ENCODE data around the gene LTBP1. TPM values are rescaled to one million over a fixed set of nuclear protein-coding genes. Genes with fewer than 3 reads are reported as not detected.

The LTBP1 gene
- total RNA-seq, 2 donors from 2014 or later: 2.2 to 33.8 TPM

- H3K4me1 Mint-ChIP-seq: no peaks in the 10 kb centered on the region
- no peak for ATAC-seq
- H3K4me3 Mint-ChIP-seq: no peak overlapping the region
- H3K27ac Mint-ChIP-seq: no peak overlapping the region
- DNase-seq: no peak
- no peaks in the 10 kb centered on the region for H3K9me3 ChIP-seq (ENCODE audit: control insufficient read depth, low read length, poor library complexity, severe bottlenecking)
- peaks cover 23% of the 10 kb centered on the region for H3K27me3 Mint-ChIP-seq
- no peaks in the 10 kb centered on the region for H3K36me3 Mint-ChIP-seq (ENCODE audit: low read depth)
Observed at GRCh38 chr2:33011941-33012340, 65.2 kb downstream of the LTBP1 start.

GRCh38 chr2:33013684-33014110 is 66.9 kb downstream of the LTBP1 start:
- Mint-ChIP-seq H3K4me3 (no peak overlapping the region), H3K27ac (no peak overlapping the region), H3K4me1 (no peaks in the 10 kb centered on the region), H3K36me3 (ENCODE audit: low read depth) (no peaks in the 10 kb centered on the region), H3K27me3 (peaks cover 20% of the 10 kb centered on the region)
- ATAC-seq: no peak
- DNase-seq: no peak
- H3K9me3 ChIP-seq (ENCODE audit: control insufficient read depth, low read length, poor library complexity, severe bottlenecking): no peaks in the 10 kb centered on the region

GRCh38 chr2:33014268-33014667 is 67.5 kb downstream of the LTBP1 start:
- Mint-ChIP-seq H3K27ac (no peak overlapping the region), H3K36me3 (ENCODE audit: low read depth) (no peaks in the 10 kb centered on the region), H3K4me3 (no peak overlapping the region), H3K27me3 (peaks cover 15% of the 10 kb centered on the region), H3K4me1 (no peaks in the 10 kb centered on the region)
- H3K9me3 ChIP-seq (ENCODE audit: control insufficient read depth, low read length, poor library complexity, severe bottlenecking): no peaks in the 10 kb centered on the region
- ATAC-seq (no peak), DNase-seq (no peak)

GRCh38 chr2:33015421-33016142 is 68.8 kb downstream of the LTBP1 start:
- Mint-ChIP-seq H3K27ac (no peak overlapping the region), H3K27me3 (peaks cover 14% of the 10 kb centered on the region), H3K4me1 (no peaks in the 10 kb centered on the region), H3K36me3 (ENCODE audit: low read depth) (no peaks in the 10 kb centered on the region), H3K4me3 (no peak overlapping the region)
- H3K9me3 ChIP-seq (ENCODE audit: control insufficient read depth, low read length, poor library complexity, severe bottlenecking): no peaks in the 10 kb centered on the region
- DNase-seq: no peak
- no peak for ATAC-seq

- ATAC-seq: no peak
- H3K4me3 Mint-ChIP-seq: no peak overlapping the region
- H3K9me3 ChIP-seq (ENCODE audit: control insufficient read depth, low read length, poor library complexity, severe bottlenecking): no peaks in the 10 kb centered on the region
- no peak for DNase-seq
- H3K36me3 Mint-ChIP-seq (ENCODE audit: low read depth): no peaks in the 10 kb centered on the region
- no peak overlapping the region for H3K27ac Mint-ChIP-seq
- no peaks in the 10 kb centered on the region for H3K4me1 Mint-ChIP-seq
- peaks cover 31% of the 10 kb centered on the region for H3K27me3 Mint-ChIP-seq
Observed at GRCh38 chr2:33018271-33018670, 71.5 kb downstream of the LTBP1 start.

- H3K27me3 Mint-ChIP-seq: peaks cover 33% of the 10 kb centered on the region
- DNase-seq: no peak
- no peaks in the 10 kb centered on the region for H3K4me1 Mint-ChIP-seq
- H3K4me3 Mint-ChIP-seq: no peak overlapping the region
- no peaks in the 10 kb centered on the region for H3K9me3 ChIP-seq (ENCODE audit: control insufficient read depth, low read length, poor library complexity, severe bottlenecking)
- no peak for ATAC-seq
- H3K27ac Mint-ChIP-seq: no peak overlapping the region
- no peaks in the 10 kb centered on the region for H3K36me3 Mint-ChIP-seq (ENCODE audit: low read depth)
Observed at GRCh38 chr2:33019796-33020195, 73.0 kb downstream of the LTBP1 start.

GRCh38 chr2:33020883-33021282 is 74.1 kb downstream of the LTBP1 start:
- ATAC-seq: no peak
- no peak for DNase-seq
- H3K27ac Mint-ChIP-seq: no peak overlapping the region
- H3K4me3 Mint-ChIP-seq: no peak overlapping the region
- no peaks in the 10 kb centered on the region for H3K4me1 Mint-ChIP-seq
- H3K27me3 Mint-ChIP-seq: peaks cover 33% of the 10 kb centered on the region
- no peaks in the 10 kb centered on the region for H3K36me3 Mint-ChIP-seq (ENCODE audit: low read depth)
- no peaks in the 10 kb centered on the region for H3K9me3 ChIP-seq (ENCODE audit: control insufficient read depth, low read length, poor library complexity, severe bottlenecking)

- H3K4me1 Mint-ChIP-seq: no peaks in the 10 kb centered on the region
- H3K4me3 Mint-ChIP-seq: no peak overlapping the region
- H3K27me3 Mint-ChIP-seq: peaks cover 33% of the 10 kb centered on the region
- H3K27ac Mint-ChIP-seq: no peak overlapping the region
- H3K9me3 ChIP-seq (ENCODE audit: control insufficient read depth, low read length, poor library complexity, severe bottlenecking): no peaks in the 10 kb centered on the region
- H3K36me3 Mint-ChIP-seq (ENCODE audit: low read depth): no peaks in the 10 kb centered on the region
- ATAC-seq: no peak
- no peak for DNase-seq
Observed at GRCh38 chr2:33021542-33022227, 74.9 kb downstream of the LTBP1 start.

- no peak for DNase-seq
- no peaks in the 10 kb centered on the region for H3K36me3 Mint-ChIP-seq (ENCODE audit: low read depth)
- no peak for ATAC-seq
- no peaks in the 10 kb centered on the region for H3K9me3 ChIP-seq (ENCODE audit: control insufficient read depth, low read length, poor library complexity, severe bottlenecking)
- no peaks in the 10 kb centered on the region for H3K4me1 Mint-ChIP-seq
- H3K4me3 Mint-ChIP-seq: no peak overlapping the region
- peaks cover 33% of the 10 kb centered on the region for H3K27me3 Mint-ChIP-seq
- H3K27ac Mint-ChIP-seq: no peak overlapping the region
Observed at GRCh38 chr2:33022395-33022985, 75.7 kb downstream of the LTBP1 start.

- no peak overlapping the region for H3K4me3 Mint-ChIP-seq
- H3K4me1 Mint-ChIP-seq: no peaks in the 10 kb centered on the region
- DNase-seq (no peak), ATAC-seq (no peak)
- H3K9me3 ChIP-seq (ENCODE audit: control insufficient read depth, low read length, poor library complexity, severe bottlenecking): no peaks in the 10 kb centered on the region
- H3K36me3 Mint-ChIP-seq (ENCODE audit: low read depth): no peaks in the 10 kb centered on the region
- peaks cover 33% of the 10 kb centered on the region for H3K27me3 Mint-ChIP-seq
- H3K27ac Mint-ChIP-seq: no peak overlapping the region
Observed at GRCh38 chr2:33022989-33023727, 76.4 kb downstream of the LTBP1 start.

- no peaks in the 10 kb centered on the region for H3K4me1 Mint-ChIP-seq
- ATAC-seq: no peak
- H3K9me3 ChIP-seq (ENCODE audit: control insufficient read depth, low read length, poor library complexity, severe bottlenecking): no peaks in the 10 kb centered on the region
- no peak overlapping the region for H3K4me3 Mint-ChIP-seq
- no peaks in the 10 kb centered on the region for H3K36me3 Mint-ChIP-seq (ENCODE audit: low read depth)
- no peak overlapping the region for H3K27ac Mint-ChIP-seq
- peaks cover 33% of the 10 kb centered on the region for H3K27me3 Mint-ChIP-seq
- no peak for DNase-seq
Observed at GRCh38 chr2:33023728-33024500, 77.2 kb downstream of the LTBP1 start.

- Mint-ChIP-seq H3K36me3 (ENCODE audit: low read depth) (no peaks in the 10 kb centered on the region), H3K4me1 (no peaks in the 10 kb centered on the region), H3K27ac (no peak overlapping the region), H3K4me3 (no peak overlapping the region), H3K27me3 (peaks cover 33% of the 10 kb centered on the region)
- ATAC-seq (no peak), DNase-seq (no peak)
- no peaks in the 10 kb centered on the region for H3K9me3 ChIP-seq (ENCODE audit: control insufficient read depth, low read length, poor library complexity, severe bottlenecking)
Observed at GRCh38 chr2:33024758-33025157, 78.0 kb downstream of the LTBP1 start.
